Activated CD8-positive, alpha-beta memory T cell treated with anti-CD3 and anti-CD28 coated beads, Interleukin-2, amount 50 U/mL, for 48 hours (primary cell): ENCODE measurements around the gene DGCR8.
"Not testable (repeated sequence)": the region's sequence is repeated elsewhere in the genome, so short reads cannot be mapped to it uniquely, and the experiment has no call there.

Source experiments
- DNase-seq: peaks from one replicate; pipeline ENCODE4 v3.0.0-alpha.2; 2020

Gene DGCR8

DNA sequence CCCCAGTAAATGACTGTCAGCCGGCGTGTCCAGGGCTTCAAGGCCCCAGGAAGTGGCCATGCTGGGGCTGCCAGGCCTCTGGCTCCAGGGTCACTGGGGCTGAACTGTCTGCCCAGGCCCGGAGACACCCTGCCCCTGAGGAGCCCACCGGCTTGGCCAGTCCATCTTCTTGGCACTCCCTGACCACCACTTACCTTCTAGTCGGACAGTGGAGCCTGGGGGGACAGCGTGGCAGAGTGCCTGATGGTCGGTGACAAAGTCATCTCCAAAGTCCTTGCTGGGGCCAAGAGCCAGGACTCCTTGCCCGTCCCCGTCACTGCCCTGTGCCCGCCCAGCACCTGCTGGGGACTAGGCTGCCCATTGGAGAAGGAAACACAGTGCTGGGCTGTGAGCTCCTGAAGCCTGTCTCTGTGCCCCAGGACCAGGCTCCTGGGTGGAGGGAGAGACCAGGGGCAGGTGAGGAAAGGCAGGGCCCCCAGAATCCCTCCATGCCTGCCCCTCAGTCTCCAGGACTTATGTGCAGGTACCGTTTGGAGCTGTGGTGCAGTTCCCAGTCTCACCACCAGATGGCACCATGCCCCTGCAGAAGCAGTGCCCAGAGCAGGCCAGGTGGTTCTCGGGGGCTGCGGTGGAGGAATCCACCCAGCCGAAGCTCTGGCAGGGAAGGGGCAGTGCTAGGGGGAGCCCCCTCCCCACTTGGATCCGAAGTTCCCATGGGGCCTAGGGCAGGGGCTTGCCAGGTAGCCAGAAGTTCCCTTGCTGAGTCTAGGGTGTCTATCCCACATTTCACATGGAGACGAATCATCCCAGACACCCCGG is 76.8 kb downstream of the DGCR8 start:
- peak; percentile 100 for DNase-seq

GRCh38 chr22:20157430-20158183 is 77.6 kb downstream of the DGCR8 start:
- no peak for DNase-seq

GRCh38 chr22:20158391-20159036 is 78.5 kb downstream of the DGCR8 start:
- DNase-seq, result no peak

- DNase-seq, result no peak
Measured at GRCh38 chr22:20159076-20159475, 79.0 kb downstream of the DGCR8 start.

DNA sequence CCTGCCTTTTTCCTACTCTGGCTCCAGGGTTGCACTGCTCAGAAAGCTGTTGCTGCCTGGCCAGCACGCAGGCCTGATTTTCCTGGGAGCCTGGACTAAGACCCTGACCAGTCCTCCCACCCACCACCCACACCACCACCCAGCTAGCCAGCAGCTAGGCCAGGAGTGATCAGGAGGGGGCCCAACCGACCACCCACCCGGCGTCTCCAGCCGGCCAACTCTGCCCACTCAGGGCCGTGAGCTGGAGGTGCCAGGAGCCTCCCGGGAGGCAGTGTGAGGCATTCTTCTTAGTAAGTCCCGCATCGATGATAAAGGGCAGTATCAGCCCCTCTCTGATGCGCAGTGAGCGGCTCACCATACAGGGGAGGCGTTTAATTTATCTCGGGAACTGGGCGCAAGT is 79.5 kb downstream of the DGCR8 start:
- not testable (repeated sequence) for DNase-seq

- no peak for DNase-seq
Measured at GRCh38 chr22:20160041-20160440, 80.0 kb downstream of the DGCR8 start.
